ENCODE data around the gene FOXS1. TPM values are rescaled to one million over a fixed set of nuclear protein-coding genes. Genes with fewer than 3 reads are reported as not detected.

The FOXS1 gene
- total RNA-seq, 1 donor from 2014 or later: not detected

DNA sequence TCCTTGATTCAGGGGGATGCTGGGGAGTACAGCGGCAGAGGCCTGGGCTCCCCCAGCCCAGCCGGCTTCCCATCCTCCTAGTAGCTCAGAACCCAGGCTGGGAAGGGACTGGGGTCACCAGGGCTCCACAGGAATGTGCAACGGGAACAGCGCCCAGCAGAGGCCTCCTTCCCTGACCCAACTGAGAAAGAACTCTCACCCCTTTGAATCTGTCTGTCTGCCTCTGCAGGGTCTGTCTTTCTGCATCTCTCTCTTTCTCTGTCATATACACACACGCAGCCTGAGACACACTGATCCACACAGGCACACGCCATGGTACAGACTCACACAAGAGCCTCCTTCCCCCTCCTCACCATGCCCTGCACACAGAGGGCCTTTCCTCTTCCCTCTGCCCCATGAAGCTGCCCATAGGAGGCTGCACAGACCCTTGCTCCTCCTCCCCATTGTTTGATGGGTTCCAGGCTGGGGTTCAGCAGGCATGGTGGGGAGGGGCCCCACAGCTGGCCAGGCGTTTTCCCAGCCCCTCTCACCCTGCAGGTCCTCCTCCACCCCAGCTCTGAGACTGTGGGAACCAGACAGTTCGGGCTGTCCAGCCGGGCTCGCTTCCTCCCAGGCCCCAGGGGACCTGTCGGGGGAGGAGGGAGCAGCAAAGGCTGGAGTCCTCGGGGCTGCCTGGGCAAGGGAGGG is 2.8 kb downstream of the FOXS1 start:
- DNase-seq (ENCODE audit: low spot score, unreplicated experiment): no peak
- H3K27ac Mint-ChIP-seq: no peak overlapping the region

DNA sequence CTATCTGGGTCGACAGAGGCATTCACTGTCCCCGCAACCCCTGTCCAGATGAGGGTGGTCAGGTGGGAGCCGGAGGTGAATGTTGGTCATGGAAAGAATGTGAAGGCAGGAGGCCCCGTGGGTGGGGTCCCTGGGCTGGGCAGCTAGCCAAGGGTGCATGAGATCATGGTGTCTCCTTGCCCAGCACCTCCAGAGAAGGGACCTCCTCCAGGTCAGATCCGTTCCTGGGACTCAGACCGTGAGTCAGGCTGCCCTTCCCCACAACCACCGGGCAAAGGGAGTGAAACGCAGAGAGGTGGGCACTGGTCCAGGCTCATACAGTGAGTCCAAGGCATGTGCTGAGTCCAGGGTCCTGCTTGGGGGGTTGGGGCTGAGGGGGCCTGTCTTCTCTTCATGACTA is 3.5 kb downstream of the FOXS1 start:
- H3K27me3 Mint-ChIP-seq: peaks cover 3% of the 10 kb centered on the region

More for the DNA sequence above, 2.8 kb downstream of the FOXS1 start:
- H3K27me3 Mint-ChIP-seq: peaks cover 7% of the 10 kb centered on the region
- no peaks in the 10 kb centered on the region for H3K36me3 Mint-ChIP-seq (ENCODE audit: insufficient read depth)
- peaks cover 3% of the 10 kb centered on the region for H3K4me1 Mint-ChIP-seq (ENCODE audit: low read depth)
- no peak overlapping the region for H3K4me3 Mint-ChIP-seq (ENCODE audit: low read depth)
- TF ChIP-seq, protein P1, sequence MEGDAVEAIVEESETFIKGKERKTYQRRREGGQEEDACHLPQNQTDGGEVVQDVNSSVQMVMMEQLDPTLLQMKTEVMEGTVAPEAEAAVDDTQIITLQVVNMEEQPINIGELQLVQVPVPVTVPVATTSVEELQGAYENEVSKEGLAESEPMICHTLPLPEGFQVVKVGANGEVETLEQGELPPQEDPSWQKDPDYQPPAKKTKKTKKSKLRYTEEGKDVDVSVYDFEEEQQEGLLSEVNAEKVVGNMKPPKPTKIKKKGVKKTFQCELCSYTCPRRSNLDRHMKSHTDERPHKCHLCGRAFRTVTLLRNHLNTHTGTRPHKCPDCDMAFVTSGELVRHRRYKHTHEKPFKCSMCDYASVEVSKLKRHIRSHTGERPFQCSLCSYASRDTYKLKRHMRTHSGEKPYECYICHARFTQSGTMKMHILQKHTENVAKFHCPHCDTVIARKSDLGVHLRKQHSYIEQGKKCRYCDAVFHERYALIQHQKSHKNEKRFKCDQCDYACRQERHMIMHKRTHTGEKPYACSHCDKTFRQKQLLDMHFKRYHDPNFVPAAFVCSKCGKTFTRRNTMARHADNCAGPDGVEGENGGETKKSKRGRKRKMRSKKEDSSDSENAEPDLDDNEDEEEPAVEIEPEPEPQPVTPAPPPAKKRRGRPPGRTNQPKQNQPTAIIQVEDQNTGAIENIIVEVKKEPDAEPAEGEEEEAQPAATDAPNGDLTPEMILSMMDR (IDR thresholded peaks at IDR 0.05; ENCODE audit: unreplicated experiment): no peak
- no peaks in the 10 kb centered on the region for H3K9me3 Mint-ChIP-seq (ENCODE audit: low read depth)

DNA sequence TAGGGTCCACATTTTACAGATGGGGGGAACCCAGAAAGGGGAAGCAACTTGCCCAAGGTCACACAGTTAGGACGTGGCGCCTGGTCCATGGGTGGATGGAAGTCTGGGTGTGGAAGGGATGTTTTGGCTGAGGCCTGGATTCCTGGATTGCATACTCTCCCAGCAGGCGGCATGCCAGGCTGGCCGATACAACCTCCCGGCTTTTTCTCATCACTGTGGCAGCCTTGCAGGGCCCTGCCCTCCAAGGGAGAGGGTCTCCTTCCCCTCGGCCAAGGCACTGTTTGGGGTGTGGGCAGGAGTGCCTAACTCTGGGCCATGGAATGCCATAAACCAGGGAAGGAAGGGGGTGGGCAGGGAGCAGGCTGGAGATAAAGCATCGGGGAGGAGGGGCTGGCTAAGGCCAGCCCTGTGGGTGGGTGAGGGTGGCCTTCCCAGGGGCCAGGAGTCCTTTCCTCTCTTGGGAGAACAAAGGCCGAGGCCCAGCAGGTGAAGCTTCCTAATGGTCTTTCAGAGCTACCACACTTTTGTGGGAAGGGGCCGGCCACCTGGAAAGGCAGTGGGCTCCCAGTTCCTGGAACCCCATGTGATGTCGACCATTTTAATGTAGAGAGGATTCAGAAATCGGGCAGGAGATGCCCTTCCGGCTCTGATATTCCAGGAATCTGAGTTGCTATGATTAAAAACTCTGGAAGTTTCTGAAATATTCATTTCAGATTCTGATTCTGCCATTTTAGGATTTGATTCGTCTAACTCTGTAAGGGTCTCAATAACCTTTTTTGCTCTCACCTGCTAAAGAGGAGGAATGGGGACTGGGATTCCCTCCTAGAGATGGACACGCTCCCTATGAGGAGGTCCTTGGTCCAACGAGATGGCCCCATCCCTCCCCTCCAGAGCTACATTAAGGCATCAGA is 4.2 kb downstream of the FOXS1 start:
- TF ChIP-seq, protein P1 (IDR thresholded peaks at IDR 0.05; ENCODE audit: unreplicated experiment): no peak
- H3K27ac Mint-ChIP-seq: no peak overlapping the region
- H3K36me3 Mint-ChIP-seq (ENCODE audit: insufficient read depth): no peaks in the 10 kb centered on the region
- H3K4me1 Mint-ChIP-seq (ENCODE audit: low read depth): peaks cover 3% of the 10 kb centered on the region
- no peaks in the 10 kb centered on the region for H3K9me3 Mint-ChIP-seq (ENCODE audit: low read depth)
- DNase-seq (ENCODE audit: low spot score, unreplicated experiment): no peak
- no peak overlapping the region for H3K4me3 Mint-ChIP-seq (ENCODE audit: low read depth)
- peaks cover 2% of the 10 kb centered on the region for H3K27me3 Mint-ChIP-seq

More for the DNA sequence above, 3.5 kb downstream of the FOXS1 start:
- Mint-ChIP-seq H3K9me3 (ENCODE audit: low read depth) (no peaks in the 10 kb centered on the region), H3K36me3 (ENCODE audit: insufficient read depth) (no peaks in the 10 kb centered on the region), H3K4me3 (ENCODE audit: low read depth) (no peak overlapping the region), H3K27ac (no peak overlapping the region), H3K4me1 (ENCODE audit: low read depth) (peaks cover 3% of the 10 kb centered on the region)
- TF ChIP-seq, protein P1 (IDR thresholded peaks at IDR 0.05; ENCODE audit: unreplicated experiment): no peak
- no peak for DNase-seq (ENCODE audit: low spot score, unreplicated experiment)

DNA sequence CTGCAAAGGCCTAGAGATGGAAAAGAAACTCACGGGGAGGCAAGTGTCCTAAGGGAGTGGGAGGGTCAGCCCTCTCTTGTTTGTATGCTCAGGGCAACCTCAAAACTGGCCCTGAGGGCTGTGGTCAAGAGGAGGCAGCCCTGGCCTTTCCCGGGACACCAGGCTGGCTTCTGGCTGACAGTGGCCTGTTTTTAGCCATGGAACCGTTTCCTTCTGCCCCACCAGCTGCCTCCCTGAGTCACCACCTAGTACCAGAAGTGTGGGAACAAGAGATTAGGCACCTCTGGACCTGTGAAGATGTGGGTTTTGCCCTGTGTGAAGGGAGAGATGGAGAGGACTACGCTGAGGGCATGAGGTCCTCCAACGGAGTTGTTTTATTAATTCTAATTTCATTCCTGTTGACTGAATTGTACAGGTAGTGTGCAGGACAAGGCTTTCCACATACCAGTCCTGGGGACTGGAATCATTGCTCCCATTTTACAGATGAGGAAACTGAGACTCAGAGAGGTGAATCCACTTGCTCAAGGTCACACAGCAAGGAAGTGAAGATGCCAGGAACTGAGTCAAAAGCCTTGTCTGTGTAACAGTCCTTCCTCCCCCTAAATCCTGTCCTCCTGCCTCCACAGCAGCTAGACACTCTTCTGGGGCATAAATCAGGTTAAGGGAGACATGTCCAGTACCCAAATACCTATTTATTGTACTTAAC is 5.5 kb downstream of the FOXS1 start:
- peaks cover 2% of the 10 kb centered on the region for H3K27me3 Mint-ChIP-seq
- H3K9me3 Mint-ChIP-seq (ENCODE audit: low read depth): no peaks in the 10 kb centered on the region
- H3K36me3 Mint-ChIP-seq (ENCODE audit: insufficient read depth): no peaks in the 10 kb centered on the region
- no peak for DNase-seq (ENCODE audit: low spot score, unreplicated experiment)
- peaks cover 4% of the 10 kb centered on the region for H3K4me1 Mint-ChIP-seq (ENCODE audit: low read depth)
- TF ChIP-seq, protein P1 (IDR thresholded peaks at IDR 0.05; ENCODE audit: unreplicated experiment): no peak
- no peak overlapping the region for H3K4me3 Mint-ChIP-seq (ENCODE audit: low read depth)
- H3K27ac Mint-ChIP-seq: no peak overlapping the region

All from progenitor cell of endocrine pancreas (in vitro differentiated cells).